ENCODE results near the gene TBC1D8.

Gene TBC1D8

GRCh38 chr2:100998235-100998573 is 153.0 kb downstream of the TBC1D8 start:
- no peak for TF ChIP-seq CTCF (IDR thresholded peaks at IDR 0.05; ENCODE audit: low read depth, low read length)
- no peak for TF ChIP-seq POLR2A (IDR thresholded peaks at IDR 0.05; ENCODE audit: extremely low read depth, insufficient read length)
- no peak for TF ChIP-seq MAX (IDR thresholded peaks at IDR 0.05; ENCODE audit: low read depth, low read length)
- no peak overlapping the region for H3K4me3 ChIP-seq (ENCODE audit: low read depth, low read length)
- DNase-seq (ENCODE audit: low read depth), result no peak

GRCh38 chr2:100997509-100998234 is 153.5 kb downstream of the TBC1D8 start:
- no peak overlapping the region for H3K4me3 ChIP-seq (ENCODE audit: low read depth, low read length)
- DNase-seq (ENCODE audit: low read depth), result no peak
- no peak for TF ChIP-seq CTCF (IDR thresholded peaks at IDR 0.05; ENCODE audit: low read depth, low read length)
- no peak for TF ChIP-seq MYC (IDR thresholded peaks at IDR 0.05; ENCODE audit: low read depth, low read length)
- no peak for TF ChIP-seq POLR2A (IDR thresholded peaks at IDR 0.05; ENCODE audit: extremely low read depth, insufficient read length)
- TF ChIP-seq MAX (IDR thresholded peaks at IDR 0.05; ENCODE audit: low read depth, low read length), result no peak

GRCh38 chr2:100995309-100996075 is 155.7 kb downstream of the TBC1D8 start:
- no peak for DNase-seq (ENCODE audit: low read depth)
- H3K4me3 ChIP-seq (ENCODE audit: low read depth, low read length), result no peak overlapping the region
- no peak for TF ChIP-seq MYC (IDR thresholded peaks at IDR 0.05; ENCODE audit: low read depth, low read length)
- TF ChIP-seq POLR2A (IDR thresholded peaks at IDR 0.05; ENCODE audit: extremely low read depth, insufficient read length), result no peak
- no peak for TF ChIP-seq MAX (IDR thresholded peaks at IDR 0.05; ENCODE audit: low read depth, low read length)
- no peak for TF ChIP-seq CTCF (IDR thresholded peaks at IDR 0.05; ENCODE audit: low read depth, low read length)

GRCh38 chr2:100993294-100993693 is 157.9 kb downstream of the TBC1D8 start:
- no peak overlapping the region for H3K4me3 ChIP-seq (ENCODE audit: low read depth, low read length)
- DNase-seq (ENCODE audit: low read depth), result no peak
- TF ChIP-seq MAX (IDR thresholded peaks at IDR 0.05; ENCODE audit: low read depth, low read length) (no peak), MYC (IDR thresholded peaks at IDR 0.05; ENCODE audit: low read depth, low read length) (no peak), CTCF (IDR thresholded peaks at IDR 0.05; ENCODE audit: low read depth, low read length) (no peak)

GRCh38 chr2:100992262-100992661 is 158.9 kb downstream of the TBC1D8 start:
- H3K4me3 ChIP-seq (ENCODE audit: low read depth, low read length), result no peak overlapping the region
- DNase-seq (ENCODE audit: low read depth), result peak; percentile 50
- TF ChIP-seq MAX (IDR thresholded peaks at IDR 0.05; ENCODE audit: low read depth, low read length) (no peak), POLR2A (IDR thresholded peaks at IDR 0.05; ENCODE audit: extremely low read depth, insufficient read length) (no peak), MYC (IDR thresholded peaks at IDR 0.05; ENCODE audit: low read depth, low read length) (no peak), CTCF (IDR thresholded peaks at IDR 0.05; ENCODE audit: low read depth, low read length) (no peak)

Measured in NB4 (cell line).